NOMO-1 (cell line): ENCODE measurements around the gene KCNH2.

Source experiments
- DNase-seq, 2 experiments: peaks; one replicate each; lab custom pipeline; 2025; ENCODE audit not compliant: unreplicated experiment in 2 of 2; lab: John Stamatoyannopoulos, UW

KCNH2 gene

DNA sequence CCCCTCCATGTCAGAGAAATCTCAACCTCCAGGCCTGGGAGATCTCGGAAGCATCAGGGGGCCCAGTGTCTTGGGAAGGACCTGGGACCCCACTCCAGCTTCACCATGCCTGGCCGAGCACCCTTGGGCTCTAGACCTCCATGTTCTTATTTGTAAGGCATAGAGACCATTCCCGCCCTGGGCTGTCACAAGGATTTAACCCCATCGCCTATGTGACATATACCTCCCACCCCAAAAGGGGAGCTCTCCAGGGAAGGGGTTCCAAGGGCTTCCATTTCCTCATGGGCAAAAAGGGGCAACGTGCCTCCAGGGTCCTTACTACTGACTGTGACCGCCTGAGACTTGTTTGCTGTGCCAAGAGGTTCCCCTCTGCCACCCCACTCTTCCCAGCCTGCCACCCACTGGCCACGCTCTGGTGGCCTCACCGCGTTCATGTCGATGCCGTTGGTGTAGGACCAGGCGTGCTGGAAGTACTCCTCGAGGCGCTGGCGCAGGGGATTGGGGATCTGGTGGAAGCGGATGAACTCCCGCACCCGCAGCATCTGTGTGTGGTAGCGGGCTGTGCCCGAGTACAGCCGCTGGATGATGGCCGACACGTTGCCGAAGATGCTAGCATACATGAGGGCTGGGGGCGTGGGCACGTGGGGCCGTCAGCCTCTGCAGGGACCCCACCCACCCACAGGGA is 27.5 kb downstream of the KCNH2 start:
- no peak for DNase-seq

DNA sequence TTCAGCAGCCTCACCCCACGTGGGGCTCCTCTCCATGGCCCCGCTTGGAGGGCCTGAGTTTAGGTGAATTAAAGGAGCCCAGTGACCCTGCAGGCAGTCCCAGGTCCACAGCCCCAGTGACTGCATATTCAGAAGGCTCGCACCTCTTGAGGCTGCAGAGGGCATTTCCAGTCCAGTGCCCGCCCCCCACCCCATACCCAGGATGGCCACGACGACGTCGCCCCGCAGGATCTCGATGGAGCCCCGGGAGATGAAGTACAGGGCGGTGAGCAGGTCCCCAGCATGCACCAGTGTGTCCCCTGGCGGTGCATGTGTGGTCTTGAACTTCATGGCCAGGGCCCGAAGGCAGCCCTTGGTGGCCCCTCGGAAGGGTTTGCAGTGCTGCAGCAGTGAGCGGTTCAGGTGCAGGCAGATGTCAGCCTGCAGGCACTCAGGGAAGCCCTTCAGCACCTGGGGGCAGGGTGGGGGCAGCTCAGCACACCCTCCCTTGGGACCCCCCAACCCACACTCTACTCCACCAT is 28.1 kb downstream of the KCNH2 start:
- no peak for DNase-seq

DNA sequence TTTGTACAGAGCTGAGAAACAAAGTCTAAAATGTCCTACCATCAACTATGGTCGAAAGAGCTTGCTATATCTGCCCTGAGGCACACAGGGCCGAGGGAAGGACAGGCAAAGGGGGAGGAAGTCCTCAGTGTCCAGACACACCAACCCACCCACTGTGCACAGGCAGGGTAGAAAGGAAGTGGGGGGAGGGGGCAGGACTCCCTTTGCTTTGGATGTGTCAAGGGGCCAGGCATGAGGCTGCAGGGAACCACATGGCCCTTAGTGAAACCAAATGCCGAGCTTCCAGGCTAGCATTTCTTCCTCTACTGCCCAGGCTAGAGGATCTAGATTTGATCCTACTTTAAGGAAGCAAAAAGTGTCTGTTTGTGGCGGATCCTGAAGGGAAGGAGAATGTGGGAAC is 28.6 kb downstream of the KCNH2 start:
- no peak for DNase-seq

DNA sequence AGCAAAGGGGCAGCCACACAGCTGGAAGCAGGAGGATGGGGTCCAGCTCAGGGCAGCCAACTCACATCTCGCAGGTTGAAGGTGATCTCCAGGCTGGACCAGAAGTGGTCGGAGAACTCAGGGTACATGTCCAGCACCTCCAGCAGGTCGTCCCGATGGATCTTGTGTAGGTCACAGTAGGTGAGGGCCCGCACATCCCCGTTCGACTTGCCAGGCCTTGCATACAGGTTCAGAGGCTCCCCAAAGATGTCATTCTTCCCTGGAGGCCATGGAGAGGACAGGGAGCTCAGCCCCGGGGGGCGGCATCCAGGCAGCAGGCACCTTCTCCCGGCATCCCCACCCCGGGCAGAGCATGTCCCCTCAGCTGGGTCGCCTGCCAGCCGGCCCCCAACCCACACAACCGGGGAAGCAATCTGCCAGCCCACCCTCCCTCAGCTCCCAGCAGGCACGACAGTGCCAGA is 29.3 kb downstream of the KCNH2 start:
- DNase-seq, result no peak

DNA sequence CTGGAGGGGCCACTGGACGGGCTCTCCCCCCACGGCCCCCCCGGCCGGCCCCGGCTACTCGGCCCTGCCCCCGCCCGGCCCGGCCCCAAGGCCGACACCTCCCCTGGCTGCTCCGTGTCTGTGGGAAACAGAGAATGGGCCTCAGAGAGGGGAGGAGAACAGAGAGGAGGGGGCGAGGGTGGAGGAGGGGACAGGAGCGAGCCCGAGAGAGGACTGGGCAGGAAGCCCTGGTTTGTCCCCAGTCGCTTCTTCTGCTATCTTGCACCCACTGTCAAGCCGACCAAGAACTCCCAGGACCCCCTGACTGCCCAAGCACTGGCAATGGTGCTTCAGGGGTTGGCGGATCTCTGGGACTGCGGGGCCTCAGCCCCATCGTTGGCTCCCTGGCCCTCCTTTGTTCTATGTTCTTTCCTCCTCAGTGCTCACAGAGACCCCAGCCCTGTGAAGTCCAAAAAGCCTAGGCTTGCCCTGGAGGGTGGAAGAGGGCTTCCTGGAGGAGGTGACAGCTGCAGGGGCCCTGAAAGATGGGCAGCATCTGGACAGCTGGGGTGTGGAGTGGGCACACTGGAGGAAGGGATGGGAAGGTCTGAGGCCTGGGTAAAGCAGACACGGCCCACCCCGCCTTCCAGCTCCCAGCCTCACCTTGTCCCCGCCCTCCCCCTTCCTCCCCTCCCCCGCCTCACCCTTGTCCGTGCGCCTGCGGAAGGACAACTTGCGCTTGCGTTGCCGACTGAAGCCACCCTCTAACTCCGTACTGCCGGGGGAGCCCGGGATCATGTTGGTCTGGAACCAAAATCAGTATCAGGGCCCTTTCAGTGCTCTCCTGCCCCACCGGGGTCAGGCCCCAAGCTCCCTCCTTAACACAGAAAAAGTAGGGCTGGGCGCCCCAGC is 30.1 kb downstream of the KCNH2 start:
- DNase-seq, result no peak

DNA sequence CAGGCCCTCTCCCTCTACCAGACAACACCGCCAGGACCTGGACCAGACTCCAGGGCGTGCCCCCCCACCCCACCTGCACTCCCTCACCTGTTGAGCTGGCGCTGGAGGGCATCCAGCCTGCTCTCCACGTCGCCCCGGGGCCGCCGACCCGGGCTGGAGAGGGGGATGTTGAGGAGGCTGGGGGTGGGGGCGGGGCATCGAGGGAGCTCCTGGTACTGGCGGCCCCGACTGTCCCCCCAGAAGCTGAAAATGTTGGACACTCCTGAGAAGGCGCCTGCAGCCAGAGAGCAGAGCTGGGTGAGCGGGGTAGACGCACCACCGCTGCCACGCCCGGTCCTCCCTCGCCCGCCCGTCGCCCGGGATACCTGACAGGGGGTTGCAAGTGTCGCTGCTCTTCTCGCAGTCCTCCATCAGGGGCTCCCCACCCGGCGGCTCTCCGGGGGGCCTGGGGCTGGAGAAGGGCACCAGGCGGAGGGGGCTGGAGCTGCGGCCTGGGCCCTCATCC is 30.8 kb downstream of the KCNH2 start:
- DNase-seq, result no peak

DNA sequence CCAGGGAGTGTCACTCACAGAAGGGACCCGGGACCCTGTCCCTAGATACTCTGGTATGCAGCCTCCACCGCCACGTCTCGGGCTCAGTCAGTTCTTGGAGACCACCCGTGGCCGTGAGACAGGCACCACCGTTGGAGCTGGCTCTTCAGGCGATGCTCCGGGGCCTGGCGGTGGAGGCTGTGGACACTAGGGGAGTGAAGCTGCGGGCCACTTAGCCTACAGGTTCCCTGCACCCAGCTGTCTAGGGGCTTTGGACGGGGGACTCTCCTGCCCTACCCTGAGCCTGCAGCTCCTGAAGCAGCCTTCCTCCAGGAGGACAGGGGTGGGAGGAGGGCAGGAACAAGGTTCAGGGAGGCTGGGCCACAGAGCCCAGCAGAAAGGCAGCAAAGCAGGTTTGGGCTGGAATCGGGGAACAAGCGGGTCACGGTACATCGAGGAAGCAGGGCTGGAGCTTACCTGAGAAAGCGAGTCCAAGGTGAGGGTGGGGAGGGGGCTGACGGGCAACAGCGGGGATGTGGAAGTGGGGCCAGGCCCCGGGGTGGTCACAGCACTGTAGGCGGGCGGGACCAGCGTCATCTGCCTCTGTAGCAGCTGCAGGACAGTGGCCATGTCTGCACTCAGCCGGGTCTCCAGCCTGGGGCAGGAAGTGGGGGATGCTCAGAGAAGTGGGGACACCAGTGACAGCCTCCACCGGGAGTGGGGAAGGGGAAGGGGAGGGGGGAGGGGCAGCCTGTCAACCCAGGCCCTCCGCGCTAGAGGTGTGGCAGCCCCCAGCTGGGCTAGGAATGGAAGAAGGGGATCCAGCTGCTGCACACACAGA is 31.5 kb downstream of the KCNH2 start:
- DNase-seq, result no peak

DNA sequence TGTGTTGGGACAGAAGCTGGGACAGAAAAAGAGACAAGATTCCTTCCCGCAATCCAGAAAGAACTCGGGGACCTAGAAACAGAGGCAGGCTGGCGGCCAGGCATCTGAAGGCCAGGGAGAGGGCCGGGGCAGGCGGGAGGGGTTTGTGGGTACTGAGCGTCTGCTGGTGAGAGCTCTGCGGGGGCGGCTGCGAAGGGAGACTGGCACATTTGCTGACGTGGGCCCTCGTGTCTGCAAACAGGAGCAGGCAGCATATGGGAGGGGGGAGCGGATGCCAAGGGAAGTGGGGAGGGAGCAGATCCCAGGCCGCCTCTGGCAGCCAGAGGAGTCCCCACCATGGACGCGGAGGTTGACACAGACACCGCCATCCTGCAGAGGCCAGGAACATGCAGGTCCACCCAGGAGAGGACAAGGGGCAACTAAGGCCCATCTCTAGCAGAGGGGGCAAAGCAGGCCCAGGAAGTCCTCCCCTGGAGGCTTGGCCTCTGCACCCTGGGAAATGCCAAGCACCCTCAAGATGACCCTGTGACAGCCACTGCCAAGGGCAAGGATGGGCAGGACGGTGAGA is 32.2 kb downstream of the KCNH2 start:
- DNase-seq, result no peak

DNA sequence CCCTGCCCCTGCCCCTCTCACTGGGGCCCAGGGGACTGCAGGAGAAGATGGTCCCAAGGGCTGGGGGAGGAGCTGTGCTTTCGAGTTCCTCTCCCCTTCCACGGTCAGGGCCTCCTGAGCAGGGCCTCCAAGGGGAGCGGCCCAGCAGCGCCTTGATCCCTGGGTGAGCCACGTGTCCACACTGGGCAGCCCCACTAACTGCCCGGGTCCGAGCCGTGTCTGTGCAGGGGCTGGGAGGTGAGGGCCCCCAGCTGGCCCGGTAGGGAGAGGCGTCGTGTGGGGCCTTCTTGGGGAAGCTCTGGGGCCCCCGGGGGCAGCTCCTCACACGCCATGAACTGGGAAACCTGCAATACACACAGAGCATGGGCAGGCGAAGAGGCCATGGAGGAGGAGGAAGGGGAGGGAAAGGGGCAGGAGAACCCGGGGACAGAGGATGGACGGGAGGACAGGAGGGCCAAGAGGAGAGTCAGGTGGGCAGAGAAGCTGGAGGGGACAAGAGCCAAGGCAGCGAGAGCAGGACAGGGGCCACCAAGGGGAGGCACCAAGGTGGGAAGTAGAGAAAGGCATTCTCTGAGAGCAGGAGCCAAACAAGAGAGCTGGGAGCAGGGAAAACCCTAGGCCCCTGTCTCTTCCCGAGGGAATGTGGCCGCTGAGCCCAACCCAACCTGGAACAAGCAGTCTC is 32.8 kb downstream of the KCNH2 start:
- no peak for DNase-seq

DNA sequence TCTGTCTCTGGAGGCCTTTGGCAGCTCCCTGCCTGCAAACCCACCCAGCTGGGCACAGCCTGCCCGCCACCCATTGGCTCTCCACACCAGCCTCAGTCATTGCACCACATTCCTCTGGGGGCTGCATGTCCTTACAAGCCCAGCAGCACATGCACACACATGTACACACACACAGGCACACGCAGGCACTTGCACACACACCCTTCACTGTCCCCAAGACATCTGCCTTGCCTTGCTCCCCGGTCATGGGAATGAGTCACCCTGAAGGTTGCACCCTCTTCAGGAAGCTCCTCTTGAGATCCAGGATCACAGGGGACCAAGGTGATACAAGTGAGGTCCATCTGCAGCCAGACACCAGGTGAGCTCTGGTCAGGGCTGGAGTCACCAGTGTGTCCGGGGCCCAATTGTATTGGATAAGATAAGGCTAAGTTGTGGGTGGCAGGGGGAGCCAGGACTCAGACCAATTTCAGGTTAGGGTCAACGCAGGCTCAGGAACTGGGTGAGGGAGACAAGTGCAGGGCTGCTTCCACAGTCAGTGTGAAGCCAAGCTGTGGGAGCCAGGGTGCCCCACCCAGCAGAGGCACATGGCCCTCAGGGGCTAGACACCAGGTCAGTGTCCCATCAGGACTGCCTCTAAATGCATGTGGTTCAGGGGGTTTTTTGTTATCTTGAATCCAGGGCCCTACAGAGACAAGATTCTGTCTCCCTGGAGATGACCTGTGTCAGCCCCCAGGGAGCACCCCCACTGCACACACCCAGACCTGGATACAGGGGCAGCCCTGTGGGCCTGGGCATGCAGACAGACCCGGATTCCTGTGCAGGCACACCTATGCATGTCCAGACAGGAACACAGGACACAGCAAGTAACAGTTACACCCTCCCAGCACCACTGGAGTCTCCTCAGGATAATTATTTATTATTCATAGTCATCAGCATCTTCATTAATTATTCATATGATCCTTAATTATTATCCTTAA is 33.8 kb downstream of the KCNH2 start:
- no peak for DNase-seq

DNA sequence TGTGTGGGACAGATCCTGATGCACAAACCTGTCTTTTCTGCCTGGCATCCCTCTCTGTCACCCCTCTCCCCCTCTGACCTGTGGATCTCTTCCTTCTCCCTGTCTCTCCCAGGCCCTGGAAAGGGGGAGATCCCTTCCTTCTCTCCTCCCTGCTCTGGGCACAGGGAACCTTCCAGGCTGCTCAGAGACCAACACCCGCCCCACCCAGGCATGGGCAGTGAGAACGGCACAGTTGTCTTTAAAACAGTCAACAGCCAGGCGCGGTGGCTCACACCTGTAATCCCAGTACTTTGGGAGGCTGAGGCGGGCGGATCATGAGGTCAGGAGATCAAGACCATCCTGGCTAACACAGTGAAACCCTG is 34.7 kb downstream of the KCNH2 start:
- DNase-seq, result no peak

DNA sequence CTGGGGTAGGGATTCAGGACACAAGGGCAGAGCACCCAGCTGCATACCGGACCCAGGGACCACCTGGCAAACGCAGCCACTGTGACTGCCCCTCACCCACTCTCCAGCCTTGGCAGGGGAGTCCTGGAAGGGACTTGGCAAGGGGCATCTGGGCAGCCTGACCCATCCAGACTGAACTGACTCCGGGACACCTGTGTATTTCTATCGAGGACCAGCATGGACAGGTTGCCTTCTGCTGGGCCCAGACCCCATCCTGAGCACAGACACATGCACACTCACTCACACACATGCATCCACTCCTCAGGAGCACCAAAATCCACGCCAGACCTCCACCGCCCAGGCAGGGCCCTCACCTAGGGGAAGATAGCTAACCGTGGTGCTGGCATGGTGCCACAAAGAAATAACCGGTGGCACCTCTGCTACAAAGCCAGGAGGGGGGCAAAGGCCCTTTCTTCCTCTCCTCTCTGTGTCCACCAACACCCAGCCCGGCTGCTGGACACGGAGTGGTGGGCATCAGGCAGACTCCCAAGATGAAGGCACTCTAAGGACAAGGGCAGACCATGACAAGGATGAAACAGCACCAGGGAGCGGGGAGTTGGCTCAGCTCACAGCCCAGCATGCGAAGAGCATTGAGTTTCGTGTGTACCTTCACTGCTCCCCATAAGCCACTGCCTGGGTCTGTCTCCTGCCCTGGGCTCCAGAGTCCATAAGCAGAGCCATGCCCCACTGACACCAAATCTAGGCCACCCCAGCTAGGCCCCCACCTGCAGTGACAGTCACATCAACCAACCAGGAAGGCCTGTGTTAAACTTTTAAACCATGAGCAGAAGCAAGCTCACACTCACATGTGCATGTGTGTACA is 35.3 kb downstream of the KCNH2 start:
- no peak for DNase-seq

DNA sequence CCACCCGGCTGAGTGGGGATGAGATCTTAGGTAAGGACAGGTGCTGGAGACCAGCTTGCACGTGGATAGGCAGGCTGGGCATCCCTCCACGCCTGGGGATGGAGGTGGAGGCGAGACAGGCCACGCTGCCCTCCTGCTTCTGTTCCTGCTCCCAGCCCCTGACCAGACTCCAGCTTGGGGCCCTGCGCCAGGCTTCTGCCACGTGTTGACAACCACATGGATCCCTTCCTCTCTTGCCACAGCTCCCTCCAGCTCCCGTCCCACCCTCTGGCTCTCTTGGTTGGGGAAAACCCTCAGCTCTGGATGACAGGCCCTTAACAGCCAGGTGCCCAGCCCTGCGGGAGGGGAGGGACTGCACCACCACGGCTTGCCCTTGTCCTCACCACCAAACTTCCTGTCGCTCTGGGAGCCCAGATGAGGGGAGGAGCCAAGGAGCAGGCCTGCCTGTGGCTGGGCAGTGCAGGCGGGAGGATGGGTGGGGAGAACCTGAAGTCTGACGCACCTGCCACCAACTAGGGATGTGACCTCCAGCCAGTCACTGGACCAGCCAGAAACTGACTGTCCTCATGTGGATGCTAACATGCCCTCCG is 36.0 kb downstream of the KCNH2 start:
- DNase-seq, result no peak

DNA sequence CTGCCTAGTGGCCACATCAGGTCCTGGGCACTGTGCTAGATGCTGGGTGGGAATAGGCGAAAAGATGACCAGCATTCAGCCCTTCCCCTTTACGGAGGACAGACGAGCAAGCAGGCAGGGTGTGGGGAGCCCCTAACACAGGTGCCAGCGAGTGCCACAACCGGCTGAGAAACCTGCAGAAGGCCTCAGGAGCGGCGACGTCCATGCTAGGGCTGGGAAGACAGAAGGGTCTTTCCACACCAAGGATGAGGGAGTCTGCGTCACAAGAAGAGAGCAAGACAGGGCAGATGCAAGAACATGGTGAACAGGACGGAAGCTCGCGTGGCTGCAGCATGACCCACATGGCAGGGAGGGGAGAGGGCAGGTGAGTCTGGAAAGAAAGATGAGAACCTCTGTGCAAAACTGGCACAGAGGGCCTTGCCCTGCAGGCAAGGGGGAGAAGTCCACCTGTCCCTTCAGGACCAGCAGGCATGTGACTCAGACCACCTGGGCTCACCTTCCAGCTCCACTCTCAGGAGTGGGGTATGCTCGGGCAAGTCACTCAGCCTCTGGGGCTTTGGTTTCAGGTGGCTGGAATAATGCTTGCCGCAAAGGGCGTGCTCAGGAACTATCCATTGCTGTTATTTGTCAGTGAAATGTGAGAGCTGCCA is 36.6 kb downstream of the KCNH2 start:
- DNase-seq, result no peak

DNA sequence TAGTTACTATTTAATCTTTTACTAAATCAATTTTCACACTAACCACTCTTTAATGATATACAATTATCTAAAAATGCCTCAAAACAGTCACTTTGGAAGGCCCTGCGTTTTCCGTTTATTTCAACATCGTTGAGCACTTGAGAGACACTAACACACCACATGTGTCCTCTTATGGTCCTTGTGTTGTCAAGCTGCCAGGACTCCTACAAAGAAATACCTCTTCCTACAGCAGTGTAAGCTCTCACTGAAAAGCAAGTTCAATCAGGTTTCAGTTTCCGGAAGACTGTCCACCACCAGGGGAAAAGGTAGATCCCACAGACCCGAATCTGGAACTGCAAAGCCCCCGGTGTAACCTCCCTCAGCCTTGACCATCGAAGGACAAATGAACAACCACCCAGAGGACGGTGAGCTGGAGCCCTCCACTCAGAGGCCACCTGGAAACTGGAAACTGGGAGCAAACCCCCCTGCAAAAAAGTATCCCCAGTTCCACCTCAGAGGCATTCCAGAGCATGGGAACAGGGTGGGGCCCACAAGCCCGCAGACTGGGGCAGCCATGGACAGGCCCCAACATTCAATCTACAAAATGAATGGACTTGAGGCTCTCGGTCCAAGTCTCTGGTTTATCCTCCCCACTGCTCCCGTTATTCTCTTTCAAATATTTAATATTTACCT is 37.6 kb downstream of the KCNH2 start:
- DNase-seq, result no peak

DNA sequence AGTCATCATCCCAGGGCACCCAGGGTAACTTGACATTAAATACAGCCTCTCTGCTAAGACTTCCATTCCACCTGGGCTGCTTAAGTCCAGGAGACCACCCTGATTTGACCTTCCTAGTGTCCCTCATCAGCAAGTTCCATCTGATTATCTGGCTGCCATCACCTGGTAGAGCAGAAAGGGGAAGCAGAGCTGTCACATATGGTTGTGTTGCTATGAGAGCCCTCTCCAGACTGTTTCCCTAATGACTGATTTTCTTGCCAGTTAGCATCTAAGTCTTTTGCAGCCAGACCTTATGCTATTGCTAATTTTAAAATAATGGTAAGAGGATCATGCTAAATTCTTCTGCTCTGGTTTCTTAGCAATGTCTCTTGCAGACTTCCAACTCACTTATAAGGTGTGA is 38.7 kb downstream of the KCNH2 start:
- DNase-seq, result no peak

DNA sequence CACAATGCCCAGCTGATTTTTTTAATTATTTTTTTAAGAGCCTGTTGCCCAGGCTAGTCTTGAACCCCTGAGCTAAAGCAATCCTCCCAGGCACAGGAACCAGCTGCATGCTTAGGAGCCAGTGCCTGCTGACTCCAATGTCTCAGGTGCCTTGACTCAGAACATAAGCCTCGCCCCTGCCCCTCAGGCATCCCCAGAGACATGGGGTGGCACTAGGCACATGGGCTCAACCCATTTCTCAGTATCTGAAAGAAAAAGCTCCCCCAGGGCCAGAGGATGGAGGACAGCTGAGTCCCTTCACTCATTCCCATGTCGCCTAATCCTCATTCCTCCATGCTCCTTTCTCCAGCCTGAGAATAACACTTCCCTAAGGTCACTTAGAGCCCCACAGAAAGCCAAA is 39.1 kb downstream of the KCNH2 start:
- DNase-seq, result no peak
